DOHH2 (cell line): ENCODE results near the gene ZPR1.

Experiments used
- H3F3A ChIP-seq: fragments of 200-600 bp; sonication (generic), shearing (Covaris generic); 2 replicates; pipeline ENCODE4 v1.6.0; 2016; ENCODE audit warnings: antibody characterized with exemption, mild to moderate bottlenecking; ENCODE audit not compliant: control insufficient read depth, insufficient read depth
- H3K27ac ChIP-seq: fragments of 200-600 bp; sonication (generic); 2 replicates; pipeline ENCODE4 v1.5.1; 2014; ENCODE audit warnings: low read depth, mild to moderate bottlenecking, low read length, moderate library complexity
- H3K27me3 ChIP-seq: fragments of 200-600 bp; sonication (generic); 2 replicates; pipeline ENCODE4 v1.6.1; 2014; ENCODE audit warnings: mild to moderate bottlenecking, low read length, mixed read lengths; ENCODE audit not compliant: control insufficient read depth
- H3K36me3 ChIP-seq: fragments of 200-600 bp; sonication (generic); 2 replicates; pipeline ENCODE4 v1.6.1; 2014; ENCODE audit warnings: mild to moderate bottlenecking, low read length, moderate library complexity, mixed read lengths; ENCODE audit not compliant: control insufficient read depth
- H3K4me1 ChIP-seq: fragments of 200-600 bp; sonication (generic); 2 replicates; pipeline ENCODE4 v1.6.1; 2014; ENCODE audit warnings: mild to moderate bottlenecking, low read length, mixed read lengths; ENCODE audit not compliant: control insufficient read depth
- H3K4me2 ChIP-seq: fragments of 200-600 bp; sonication (generic); 2 replicates; pipeline ENCODE4 v1.6.0; 2014; ENCODE audit warnings: mild to moderate bottlenecking, low read length, moderate library complexity
- H3K4me3 ChIP-seq: fragments of 200-600 bp; sonication (generic); 2 replicates; pipeline ENCODE4 v1.5.1; 2014; ENCODE audit warnings: mild to moderate bottlenecking, low read length, mixed read lengths
- H3K79me2 ChIP-seq: fragments of 200-600 bp; sonication (generic); 2 replicates; pipeline ENCODE4 v1.6.1; 2014; ENCODE audit warnings: mild to moderate bottlenecking, low read length, mixed read lengths; ENCODE audit not compliant: control insufficient read depth
- H3K9me2 ChIP-seq: fragments of 200-600 bp; sonication (generic); replicated peaks from 2 replicates; pipeline ENCODE4 v1.6.1; 2014; ENCODE audit warnings: mild to moderate bottlenecking, low read length, mixed read lengths; ENCODE audit not compliant: control insufficient read depth
- H3K9me3 ChIP-seq: fragments of 200-600 bp; sonication (generic); 2 replicates; pipeline ENCODE4 v1.6.1; 2014; ENCODE audit warnings: antibody characterized with exemption, low read length, mixed read lengths; ENCODE audit not compliant: control insufficient read depth, insufficient read depth
- H4K20me1 ChIP-seq: fragments of 200-600 bp; sonication (generic); 2 replicates; pipeline ENCODE4 v1.6.0; 2014; ENCODE audit warnings: low read depth, mild to moderate bottlenecking, antibody characterized with exemption, low read length, moderate library complexity; ENCODE audit not compliant: control insufficient read depth, insufficient read depth
- CTCF ChIP-seq: fragments of 200-600 bp; sonication (generic); IDR thresholded peaks from one replicate; pipeline ENCODE4 v1.5.1; 2014; ENCODE audit warnings: antibody characterized with exemption, mild to moderate bottlenecking, low read depth, low read length; ENCODE audit not compliant: poor library complexity, severe bottlenecking
- EZH2phosphoT487 ChIP-seq: fragments of 200-600 bp; sonication (generic); IDR thresholded peaks from 2 replicates; pipeline ENCODE4 v1.6.1; 2017; ENCODE audit warnings: borderline replicate concordance, mild to moderate bottlenecking, antibody characterized with exemption, low read length, moderate library complexity, mixed read lengths

The ZPR1 gene

GRCh38 chr11:116827461-116827860, 39.6 kb upstream of the ZPR1 start:
- TF ChIP-seq EZH2phosphoT487: no peak
- no peak for TF ChIP-seq CTCF
- H3K36me3 ChIP-seq: no peaks in the 10 kb centered on the region
- H3K4me2 ChIP-seq: no peak overlapping the region
- no peaks in the 10 kb centered on the region for H3K9me2 ChIP-seq
- no peaks in the 10 kb centered on the region for H3F3A ChIP-seq
- H3K4me1 ChIP-seq: no peaks in the 10 kb centered on the region
- no peaks in the 10 kb centered on the region for H3K27me3 ChIP-seq
- no peaks in the 10 kb centered on the region for H3K9me3 ChIP-seq
- H3K79me2 ChIP-seq: no peaks in the 10 kb centered on the region
- H4K20me1 ChIP-seq: no peaks in the 10 kb centered on the region
- no peak overlapping the region for H3K4me3 ChIP-seq
- H3K27ac ChIP-seq: no peak overlapping the region

GRCh38 chr11:116826751-116827431, 39.1 kb upstream of the ZPR1 start:
- Histone ChIP-seq H3K4me1 (no peaks in the 10 kb centered on the region), H3K79me2 (no peaks in the 10 kb centered on the region), H4K20me1 (no peaks in the 10 kb centered on the region), H3K9me2 (no peaks in the 10 kb centered on the region), H3K4me3 (no peak overlapping the region), H3K36me3 (no peaks in the 10 kb centered on the region), H3F3A (no peaks in the 10 kb centered on the region), H3K27ac (no peak overlapping the region), H3K9me3 (no peaks in the 10 kb centered on the region), H3K4me2 (no peak overlapping the region), H3K27me3 (no peaks in the 10 kb centered on the region)
- TF ChIP-seq EZH2phosphoT487 (no peak), CTCF (no peak)

GRCh38 chr11:116825854-116826750, 38.3 kb upstream of the ZPR1 start:
- Histone ChIP-seq H3K27ac (no peak overlapping the region), H3K4me2 (no peak overlapping the region), H3K9me3 (no peaks in the 10 kb centered on the region), H3K36me3 (no peaks in the 10 kb centered on the region), H3K4me1 (no peaks in the 10 kb centered on the region), H4K20me1 (no peaks in the 10 kb centered on the region), H3K79me2 (no peaks in the 10 kb centered on the region), H3K27me3 (no peaks in the 10 kb centered on the region), H3F3A (no peaks in the 10 kb centered on the region), H3K4me3 (no peak overlapping the region), H3K9me2 (no peaks in the 10 kb centered on the region)
- no peak for TF ChIP-seq CTCF
- no peak for TF ChIP-seq EZH2phosphoT487
